HG03066 (cell line): Measurements from ENCODE around the gene RPP14.
"Not testable (repeated sequence)": the region's sequence is repeated elsewhere in the genome, so short reads cannot be mapped to it uniquely, and the experiment has no call there.

ENCODE experiments used
- ATAC-seq: cut with Tn5 transposase; IDR thresholded peaks from one replicate; pipeline ENCODE4 v1.9.1; 2021; ENCODE audit warnings: low read depth; ENCODE audit not compliant: unreplicated experiment

The RPP14 gene

DNA sequence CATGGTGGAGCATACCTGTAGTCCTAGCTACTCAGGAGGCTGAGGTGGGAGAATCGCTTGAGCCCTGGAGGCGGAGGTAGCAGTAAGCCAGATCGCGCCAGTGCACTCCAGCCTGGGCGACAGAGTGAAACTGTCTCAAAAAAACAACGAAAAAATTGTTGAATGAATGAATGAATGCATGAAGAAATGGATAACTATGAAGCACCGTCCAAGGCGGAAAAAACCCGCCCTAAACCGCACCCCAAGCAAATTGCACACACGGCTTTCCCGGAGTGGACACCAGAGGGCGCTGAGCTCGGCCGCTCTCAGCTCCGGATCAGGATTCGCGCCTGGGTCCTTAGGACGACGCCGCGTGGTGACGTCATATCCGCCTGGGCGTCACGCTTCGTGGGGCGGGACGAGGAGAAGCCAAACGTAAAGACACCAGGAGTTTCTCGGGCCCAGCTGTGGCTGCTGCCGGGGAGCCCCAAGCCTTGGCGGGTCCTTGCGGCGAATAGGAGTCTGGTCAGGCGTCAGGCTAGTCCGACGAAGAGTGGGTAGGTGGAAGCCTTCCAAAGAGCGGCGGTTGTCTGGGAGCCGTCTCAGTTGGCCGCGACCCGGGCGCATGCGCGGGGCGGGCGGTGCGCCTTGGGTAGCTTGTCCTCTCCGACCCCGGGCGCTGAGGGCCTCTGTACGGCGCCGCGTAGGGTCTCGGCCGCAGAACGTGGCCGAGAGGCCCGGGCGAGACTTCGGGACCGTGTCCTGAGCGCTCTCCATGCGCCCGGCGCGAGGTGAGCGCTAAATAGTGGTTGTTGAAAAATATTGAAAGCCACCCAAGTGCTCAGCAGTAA lies at the start of gene RPP14, which contains the start of gene HTD2:
RPP14 (plus strand) TSS at position 364 of the 830 bp plus-strand sequence. CDS start 4,085 bp downstream, outside the sequence.
HTD2 (plus strand) TSS at position 639 of the 830 bp plus-strand sequence. CDS start 11,094 bp downstream, outside the sequence.
- peak; percentile 88 for ATAC-seq

DNA sequence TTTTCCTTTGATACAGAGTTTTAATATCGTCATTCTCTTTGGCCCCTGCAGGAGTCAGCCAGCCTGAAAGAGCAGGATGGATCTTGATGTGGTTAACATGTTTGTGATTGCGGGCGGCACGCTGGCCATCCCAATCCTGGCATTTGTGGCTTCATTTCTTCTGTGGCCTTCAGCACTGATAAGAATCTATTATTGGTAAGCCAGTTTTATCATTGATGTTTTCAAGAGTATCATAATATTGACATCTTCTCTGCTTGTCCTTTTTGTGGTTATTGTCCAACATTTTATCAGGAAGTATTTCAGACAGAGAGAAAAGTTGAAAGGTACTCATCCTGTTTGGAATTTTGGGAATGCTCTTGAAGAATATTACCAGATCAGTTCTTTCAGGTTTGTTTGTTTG lies 49.5 kb upstream of the RPP14 start:
- ATAC-seq, result no peak

DNA sequence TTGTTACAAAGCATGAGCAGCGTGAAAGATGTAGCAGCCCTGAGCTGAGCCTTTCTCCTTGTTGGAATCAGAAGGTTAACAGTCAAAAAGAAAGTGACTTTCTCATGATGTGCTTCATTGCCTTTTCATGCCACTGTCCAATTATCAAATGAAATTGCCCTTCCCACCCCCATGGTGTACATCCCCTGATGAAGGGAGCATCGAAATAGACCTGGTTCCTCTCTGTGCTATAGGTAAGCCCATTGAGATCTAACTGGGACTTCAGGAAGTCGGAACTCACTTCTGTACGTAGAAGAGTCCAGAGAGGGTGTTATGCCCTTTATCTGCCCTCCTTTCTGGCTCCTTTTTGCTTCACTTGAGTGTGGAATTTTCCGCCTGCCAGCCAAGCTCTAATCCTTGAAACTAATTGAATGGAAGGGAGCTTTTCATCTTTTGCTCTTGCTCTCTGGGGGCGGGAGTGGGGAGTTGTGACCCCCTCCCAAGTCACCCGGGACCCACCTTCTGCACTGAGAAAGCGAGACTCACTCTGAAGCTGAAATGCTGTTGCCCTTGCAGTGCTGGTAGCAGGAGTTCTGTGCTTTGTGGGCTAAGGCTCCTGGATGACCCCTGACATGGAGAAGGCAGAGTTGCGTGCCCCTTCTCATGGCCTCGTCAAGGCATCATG lies 47.5 kb upstream of the RPP14 start:
- ATAC-seq, result no peak

DNA sequence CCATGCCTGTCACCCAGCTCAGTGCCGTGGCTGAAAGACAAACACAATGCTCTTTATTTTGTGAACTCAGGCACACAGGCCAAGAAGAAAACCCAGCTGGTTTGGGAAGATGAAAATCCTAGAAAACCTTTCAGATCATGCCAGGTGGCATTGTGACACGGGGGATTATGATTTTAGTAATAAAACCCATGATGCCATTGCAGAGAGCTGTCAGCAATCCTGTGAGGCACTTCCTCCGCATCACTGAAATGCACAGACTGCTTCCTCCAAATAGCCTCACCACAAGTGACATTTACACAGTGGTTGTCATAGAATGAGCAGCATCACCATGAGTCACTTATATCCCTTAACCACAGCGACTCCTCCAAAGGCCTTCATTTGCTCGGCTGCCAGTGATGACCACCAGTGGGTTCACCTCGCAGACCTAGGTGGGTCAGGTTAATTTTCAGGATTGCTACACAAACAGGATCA lies 45.7 kb upstream of the RPP14 start:
- no peak for ATAC-seq

DNA sequence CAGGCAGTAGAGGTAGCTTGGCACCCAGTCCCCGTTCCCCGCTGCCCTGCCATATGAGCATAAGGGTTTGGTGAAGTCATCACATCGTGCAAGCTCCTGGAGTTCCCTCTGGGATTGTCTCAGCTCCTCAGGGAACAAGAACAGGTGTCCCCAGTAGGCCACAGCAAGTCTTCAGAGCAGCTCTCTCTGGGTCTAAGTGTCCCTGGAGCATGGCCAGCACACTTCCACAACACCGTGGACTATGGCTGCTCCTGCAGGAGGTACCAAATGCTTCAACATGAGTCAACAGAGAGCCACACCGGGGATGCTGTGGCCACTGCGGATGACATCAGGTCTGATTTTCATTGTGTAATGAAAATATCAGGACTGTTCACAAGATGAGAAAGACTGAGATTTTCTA lies 45.3 kb upstream of the RPP14 start:
- ATAC-seq, result no peak

DNA sequence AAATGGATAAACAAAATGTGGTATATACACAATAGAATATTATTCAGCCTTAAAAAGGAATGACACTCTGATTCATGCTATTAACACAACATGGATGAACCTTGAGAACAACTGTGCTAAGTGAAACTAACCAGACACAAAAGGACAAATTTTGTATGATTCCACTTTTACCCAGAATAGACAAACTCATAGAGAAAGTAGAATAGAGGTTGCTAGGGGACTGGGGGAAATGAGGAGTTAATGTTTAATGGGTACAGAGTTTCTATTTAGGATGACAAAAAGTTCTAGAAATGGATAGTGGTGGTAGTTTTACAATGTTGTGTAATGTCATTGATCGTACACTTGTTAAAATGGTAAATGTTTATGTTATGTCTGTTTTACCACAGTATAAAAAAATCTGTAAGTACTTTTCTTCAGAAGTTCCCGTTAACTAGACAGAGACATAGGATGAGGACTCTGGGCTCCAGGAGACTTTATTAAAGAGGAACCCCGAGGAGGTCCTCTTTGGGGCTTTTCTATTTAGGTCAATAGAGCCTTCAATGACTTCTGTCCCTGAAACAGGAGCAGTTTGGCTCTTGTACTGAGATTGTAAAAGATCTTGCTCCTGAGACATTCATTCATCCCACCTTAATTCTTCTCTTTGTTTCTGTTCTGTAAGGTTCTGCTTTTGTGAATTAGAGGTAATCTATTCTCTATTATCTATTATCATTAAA lies 43.9 kb upstream of the RPP14 start:
- no peak for ATAC-seq

DNA sequence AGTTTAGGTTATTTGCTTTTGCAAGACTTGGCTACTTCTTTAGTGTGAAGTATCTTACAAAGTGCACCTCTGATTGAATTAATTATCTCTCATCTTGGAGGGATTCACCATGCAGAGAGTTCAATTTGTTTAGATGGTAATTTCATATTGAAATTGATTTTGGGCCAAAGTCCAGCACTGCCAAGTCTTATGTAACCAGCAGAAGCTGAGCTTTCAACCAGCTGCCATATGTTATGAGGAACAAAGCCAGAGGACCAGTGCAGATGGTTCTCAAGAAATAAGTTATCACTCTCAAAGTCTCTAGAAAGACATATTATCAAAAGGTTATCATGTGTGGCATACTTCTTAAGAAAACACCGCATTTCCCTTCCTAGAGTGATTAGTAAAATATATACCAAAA lies 39.5 kb upstream of the RPP14 start:
- no peak for ATAC-seq

DNA sequence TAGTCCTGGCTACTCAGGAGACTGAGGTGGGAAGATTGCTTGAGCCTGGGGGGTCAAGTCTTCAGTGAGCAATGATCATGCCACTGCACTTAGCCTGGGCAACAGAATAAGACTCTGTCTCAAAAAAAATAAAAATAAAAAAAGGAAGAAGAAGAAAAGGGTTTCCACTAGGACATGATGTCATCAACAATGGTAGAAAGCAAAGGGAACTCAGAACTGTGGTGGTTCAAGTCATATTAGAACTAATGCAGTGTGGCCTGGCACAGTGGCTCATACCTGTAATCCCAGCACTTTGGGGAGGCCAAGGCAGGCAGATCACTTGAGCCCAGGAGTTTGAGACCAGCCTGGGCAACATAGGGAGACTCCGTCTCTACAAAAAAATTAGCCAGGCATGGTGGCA lies 38.5 kb upstream of the RPP14 start:
- ATAC-seq, result not testable (repeated sequence)

DNA sequence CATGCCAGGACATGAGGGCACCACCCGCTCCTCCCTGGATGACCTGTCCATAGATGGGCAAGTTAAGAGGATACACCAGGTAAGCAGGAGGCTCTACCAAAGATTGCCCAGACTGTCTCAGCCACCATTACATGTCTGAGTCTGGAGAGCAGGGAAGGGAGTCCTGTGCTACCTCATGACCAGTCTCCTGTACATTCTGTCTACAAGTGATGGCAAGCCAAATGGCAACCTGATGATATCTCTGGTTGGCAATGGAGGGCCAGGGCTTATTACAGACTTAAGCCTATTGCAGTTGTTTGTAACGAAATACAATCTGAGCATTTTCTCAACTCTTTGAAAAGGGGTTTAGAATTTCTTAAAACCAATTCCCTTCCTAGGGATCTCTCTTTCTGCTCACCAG lies 36.7 kb upstream of the RPP14 start:
- no peak for ATAC-seq

DNA sequence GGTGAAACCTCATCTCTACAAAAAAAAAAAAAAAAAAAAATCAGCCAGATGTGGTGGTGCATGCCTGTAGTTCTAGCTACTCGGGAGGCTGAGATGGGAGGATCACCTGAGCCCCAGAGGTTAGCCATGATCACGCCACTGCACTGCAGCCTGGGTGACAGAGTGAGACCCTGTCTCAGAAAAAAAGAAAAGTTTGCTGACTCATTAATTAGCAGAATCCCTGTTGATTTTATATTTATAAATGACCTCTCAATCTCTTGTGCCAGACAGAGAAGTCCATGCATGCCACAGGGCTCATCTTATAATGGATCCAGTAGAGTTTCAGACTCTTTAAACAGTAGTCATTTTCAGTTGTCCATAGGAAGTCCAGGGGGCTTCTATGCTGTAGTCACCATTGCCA lies 35.6 kb upstream of the RPP14 start:
- ATAC-seq, result no peak

DNA sequence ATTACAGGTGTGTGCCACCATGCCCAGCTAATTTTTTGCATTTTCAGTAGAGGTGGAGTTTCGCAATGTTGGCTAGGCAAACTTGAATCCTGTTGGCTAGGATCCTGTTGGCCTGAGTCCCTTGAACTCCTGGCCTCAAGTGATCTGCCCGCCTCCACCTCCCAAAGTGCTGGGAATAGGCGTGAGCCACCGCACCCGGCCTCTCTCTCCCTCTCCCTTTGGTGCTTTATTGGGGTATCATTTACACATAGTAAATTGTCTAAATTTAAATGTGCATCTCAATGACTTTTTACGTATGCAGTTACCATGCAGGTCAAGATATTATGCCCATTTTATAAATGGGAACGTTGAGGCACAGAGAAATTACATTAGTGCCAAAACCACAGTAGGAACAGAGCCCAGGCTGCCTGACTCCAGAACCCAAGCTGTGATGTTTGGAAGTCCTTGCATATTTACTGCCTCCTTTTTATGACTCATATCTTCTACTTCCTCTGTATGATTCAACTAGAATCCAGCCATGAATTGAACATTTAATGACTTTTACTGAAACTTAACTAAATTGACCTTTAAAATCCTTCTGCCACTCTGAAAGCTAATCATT lies 34.0 kb upstream of the RPP14 start:
- no peak for ATAC-seq

DNA sequence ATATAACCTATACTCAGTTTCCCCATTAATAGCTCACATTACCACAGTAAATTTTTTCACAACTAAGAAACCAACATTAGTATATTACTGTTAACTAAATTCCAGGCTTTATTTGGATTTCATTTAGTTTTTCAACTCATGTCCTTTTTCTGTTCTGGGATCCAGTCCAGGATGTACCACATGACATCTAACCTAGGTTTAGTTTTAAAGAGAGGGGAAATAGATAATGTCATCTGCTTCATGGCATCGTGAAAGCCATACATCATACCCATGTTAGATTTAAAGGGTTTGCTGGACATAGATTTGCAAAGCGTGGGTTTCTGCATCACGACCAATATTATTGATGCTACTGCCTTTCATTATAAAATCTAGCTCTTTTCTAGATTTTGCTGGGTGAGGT lies 33.2 kb upstream of the RPP14 start:
- no peak for ATAC-seq

DNA sequence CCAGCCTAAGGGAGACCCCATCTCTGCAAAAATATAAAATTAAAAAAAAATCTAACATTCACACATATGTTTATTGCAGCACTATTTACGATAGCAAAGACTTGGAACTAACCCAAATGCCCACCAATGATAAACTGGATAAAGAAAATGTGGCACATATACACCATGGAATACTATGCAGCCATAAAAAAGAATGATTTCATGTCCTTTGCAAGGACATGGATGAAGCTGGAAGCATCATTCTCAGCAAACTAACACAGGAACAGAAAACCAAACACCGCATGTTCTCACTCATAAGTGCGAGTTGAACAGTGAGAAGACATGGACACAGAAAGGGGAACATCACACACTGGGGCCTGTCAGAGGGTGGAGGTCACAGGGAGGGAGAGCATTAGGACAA lies 32.7 kb upstream of the RPP14 start:
- not testable (repeated sequence) for ATAC-seq

DNA sequence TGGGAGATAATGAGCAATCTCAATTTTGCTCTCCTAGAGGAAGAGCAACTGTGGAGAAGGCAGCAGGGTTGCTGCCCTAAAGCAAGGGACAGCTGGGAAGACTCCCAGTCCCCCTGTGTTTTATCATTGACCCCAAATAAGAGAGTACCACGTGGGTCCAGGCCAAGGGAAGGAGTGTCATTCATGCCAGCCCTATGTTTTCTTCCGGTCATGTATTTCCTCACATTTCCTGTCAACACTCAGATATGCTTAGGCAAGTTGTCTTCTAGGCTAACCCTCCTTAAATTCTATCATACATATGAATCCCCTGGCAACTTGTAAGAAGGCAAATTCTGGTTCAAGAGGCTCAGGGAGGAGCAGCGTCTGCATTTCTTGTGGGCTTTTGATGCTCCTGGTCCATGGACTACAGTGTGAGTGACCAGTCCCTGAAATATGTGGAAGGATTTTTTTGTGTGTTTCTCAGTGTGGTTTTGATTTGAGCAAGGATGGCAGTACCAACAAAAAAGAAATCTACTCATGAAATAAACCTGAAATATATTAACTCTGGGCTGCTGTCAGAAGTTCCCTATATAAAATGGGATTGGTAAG lies 31.9 kb upstream of the RPP14 start:
- ATAC-seq, result no peak

DNA sequence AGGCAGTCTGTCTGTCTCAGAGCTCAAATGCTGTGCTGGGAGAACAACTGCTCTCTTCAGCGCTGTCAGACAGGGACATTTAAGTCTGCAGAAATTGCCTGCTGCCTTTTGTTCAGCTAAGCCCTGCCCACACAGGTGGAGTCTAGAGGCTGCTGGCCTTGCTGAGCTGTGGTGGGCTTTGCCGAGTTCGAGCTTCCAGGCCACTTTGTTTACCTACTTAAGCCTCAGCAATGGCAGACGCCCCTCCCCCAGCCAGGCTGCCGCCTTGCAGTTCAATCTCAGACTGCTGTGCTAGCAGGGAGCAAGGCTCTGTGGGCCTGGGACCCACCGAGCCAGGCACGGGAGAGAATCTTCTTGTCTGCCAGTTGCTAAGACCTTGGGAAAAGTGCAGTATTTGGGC lies 25.0 kb upstream of the RPP14 start:
- ATAC-seq, result no peak

DNA sequence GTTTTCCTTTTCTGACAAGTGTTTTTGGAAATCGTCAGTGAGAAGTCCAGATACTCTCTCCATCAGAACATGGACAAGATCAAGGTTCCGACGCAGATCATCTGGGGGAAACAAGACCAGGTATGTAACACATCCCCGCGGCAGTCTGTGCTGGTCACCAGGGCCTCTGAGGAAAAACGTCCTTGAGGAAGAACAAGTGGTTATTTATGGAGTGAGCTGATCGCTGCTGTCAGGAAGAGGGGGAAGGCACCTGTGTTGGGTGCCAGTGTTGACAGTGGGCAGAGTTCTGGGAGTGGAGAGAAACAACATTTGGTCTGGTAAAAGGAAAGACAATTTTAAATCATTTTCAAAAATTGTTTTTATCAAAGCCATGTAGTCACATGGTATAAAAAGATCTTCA lies 20.7 kb upstream of the RPP14 start:
- no peak for ATAC-seq

DNA sequence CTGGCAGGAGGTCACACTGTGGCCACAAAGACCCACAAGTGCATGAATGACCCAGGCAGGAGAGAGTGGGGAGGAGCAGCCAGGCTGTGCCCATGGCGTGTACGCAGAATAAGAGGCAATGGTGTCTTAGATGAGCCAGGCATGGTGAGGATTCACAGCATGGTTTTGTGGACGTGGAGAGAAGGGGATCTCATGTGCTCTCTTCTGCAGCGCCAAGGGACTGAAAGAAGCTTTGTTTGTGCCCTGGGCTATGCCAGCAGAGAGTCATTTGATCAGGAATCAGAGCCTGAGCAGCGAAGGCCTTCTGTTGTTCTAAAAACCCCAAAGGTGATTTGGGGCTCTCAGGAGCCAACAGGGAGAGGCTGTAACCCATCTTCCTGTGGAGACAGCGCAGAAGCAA lies 18.7 kb upstream of the RPP14 start:
- no peak for ATAC-seq

DNA sequence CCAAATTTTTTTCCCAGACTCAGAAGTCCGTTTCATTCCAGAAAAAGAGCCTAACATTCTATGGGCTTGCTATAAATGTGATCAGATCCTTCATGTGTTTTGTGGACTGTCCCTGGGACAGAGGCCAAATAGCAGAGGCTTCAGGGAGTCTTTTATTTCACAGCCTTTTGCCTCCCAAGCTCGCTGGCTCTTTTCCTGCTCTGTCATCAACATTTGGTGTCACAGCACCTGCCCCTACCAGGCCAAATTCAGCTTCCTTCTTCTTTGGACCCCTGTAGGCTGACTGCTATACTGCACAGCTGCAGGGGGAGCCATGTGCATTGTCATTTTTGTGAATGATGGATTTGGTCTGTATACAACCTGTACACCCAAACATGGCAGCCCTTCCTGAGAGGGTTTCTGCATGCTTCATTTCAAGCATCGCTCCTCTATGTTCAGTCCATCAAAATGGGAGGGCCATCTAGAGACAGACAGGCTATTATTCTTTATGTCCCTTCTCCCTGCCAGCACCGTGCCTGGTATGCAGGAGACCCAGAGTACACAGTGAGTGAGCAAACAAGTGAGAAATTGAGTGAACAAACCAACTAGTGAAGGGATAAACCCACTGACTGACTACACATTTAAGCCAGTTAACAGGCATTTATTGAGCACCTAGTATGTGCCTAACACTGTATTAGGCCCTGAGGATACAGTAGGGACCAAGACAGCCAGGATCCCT lies 17.9 kb upstream of the RPP14 start:
- no peak for ATAC-seq

DNA sequence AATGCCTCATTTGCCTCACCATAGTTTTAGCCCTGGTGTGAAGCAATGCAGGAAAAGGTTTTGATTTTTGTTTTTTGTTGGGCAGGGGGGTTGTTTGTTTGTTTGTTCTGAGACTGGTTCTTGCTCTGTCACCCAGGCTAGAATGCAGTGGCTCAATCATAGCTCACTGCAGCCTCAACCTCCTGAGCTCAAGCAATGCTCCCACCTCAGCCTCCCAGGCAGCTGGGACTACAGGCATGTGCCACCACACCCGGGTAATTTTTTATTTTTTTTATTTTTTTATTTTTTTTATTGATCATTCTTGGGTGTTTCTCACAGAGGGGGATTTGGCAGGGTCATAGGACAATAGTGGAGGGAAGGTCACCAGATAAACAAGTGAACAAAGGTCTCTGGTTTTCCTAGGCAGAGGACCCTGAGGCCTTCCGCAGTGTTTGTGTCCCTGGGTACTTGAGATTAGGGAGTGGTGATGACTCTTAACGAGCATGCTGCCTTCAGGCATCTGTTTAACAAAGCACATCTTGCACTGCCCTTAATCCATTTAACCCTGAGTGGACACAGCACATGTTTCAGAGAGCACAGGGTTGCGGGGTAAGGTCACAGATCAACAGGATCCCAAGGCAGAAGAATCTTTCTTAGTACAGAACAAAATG lies 17.0 kb upstream of the RPP14 start:
- ATAC-seq, result not testable (repeated sequence)
